Fibroblast of villous mesenchyme (primary cell): ENCODE measurements around the gene MYO1G. TPM values are rescaled to one million over a fixed set of nuclear protein-coding genes. Genes with fewer than 3 reads are reported as not detected.

Experiments used
- DNase-seq: peaks from one replicate; pipeline ENCODE4 v3.0.0-alpha.2; 2010; ENCODE audit warnings: low read depth
- H3K4me3 ChIP-seq: 2 replicates; pipeline ENCODE4 v1.5.1; 2011; ENCODE audit warnings: low read depth, mild to moderate bottlenecking, low read length
- total RNA-seq: library from RNA; depleted of rRNA; stranded (reverse); fragments of >200 nt; gene quantifications from 2 replicates; pipeline ENCODE4 v1.2.3, GENCODE V29; 2012
- TF ChIP-seq, protein P1 (sequence below): IDR thresholded peaks from 2 replicates; pipeline ENCODE4 v1.5.1; 2012; ENCODE audit warnings: low read depth, mild to moderate bottlenecking, low read length; ENCODE audit not compliant: insufficient read depth

MYO1G gene
- total RNA-seq, 1 donor, result under 0.01 TPM

DNA sequence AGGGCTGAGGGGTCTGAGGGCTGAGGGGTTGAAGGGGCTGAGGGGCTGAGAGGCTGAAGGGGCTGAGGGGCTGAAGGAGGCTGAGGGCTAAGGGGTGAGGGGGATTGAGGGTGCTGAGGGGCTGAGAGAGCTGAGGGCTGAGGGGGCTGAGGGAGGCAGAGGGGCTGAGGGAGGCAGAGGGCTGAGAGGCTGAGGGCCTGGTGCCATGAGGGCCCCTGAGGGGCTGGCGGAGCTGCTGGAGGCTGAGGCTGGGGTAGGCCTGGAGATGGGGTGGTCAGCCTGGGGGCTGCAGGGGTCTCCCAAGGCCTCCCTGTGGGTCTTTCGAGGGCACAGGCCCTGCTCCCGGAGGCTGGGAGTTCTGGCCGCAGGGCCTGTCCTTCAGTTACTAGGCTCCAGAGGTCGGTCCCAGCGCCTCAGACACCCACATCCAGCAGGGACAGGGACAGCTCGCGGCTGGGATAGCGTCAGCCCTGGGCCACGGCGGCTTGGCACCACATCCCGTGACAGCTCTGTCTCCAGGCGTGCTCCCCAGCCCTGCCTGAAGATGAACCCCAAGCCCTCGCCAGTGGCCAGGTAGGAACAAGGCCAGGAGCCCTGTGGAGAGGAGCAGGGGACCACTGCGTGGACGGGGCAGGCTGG, 16.9 kb downstream of the MYO1G start:
- TF ChIP-seq, protein P1, sequence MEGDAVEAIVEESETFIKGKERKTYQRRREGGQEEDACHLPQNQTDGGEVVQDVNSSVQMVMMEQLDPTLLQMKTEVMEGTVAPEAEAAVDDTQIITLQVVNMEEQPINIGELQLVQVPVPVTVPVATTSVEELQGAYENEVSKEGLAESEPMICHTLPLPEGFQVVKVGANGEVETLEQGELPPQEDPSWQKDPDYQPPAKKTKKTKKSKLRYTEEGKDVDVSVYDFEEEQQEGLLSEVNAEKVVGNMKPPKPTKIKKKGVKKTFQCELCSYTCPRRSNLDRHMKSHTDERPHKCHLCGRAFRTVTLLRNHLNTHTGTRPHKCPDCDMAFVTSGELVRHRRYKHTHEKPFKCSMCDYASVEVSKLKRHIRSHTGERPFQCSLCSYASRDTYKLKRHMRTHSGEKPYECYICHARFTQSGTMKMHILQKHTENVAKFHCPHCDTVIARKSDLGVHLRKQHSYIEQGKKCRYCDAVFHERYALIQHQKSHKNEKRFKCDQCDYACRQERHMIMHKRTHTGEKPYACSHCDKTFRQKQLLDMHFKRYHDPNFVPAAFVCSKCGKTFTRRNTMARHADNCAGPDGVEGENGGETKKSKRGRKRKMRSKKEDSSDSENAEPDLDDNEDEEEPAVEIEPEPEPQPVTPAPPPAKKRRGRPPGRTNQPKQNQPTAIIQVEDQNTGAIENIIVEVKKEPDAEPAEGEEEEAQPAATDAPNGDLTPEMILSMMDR, result no peak
- H3K4me3 ChIP-seq, result no peak overlapping the region

DNA sequence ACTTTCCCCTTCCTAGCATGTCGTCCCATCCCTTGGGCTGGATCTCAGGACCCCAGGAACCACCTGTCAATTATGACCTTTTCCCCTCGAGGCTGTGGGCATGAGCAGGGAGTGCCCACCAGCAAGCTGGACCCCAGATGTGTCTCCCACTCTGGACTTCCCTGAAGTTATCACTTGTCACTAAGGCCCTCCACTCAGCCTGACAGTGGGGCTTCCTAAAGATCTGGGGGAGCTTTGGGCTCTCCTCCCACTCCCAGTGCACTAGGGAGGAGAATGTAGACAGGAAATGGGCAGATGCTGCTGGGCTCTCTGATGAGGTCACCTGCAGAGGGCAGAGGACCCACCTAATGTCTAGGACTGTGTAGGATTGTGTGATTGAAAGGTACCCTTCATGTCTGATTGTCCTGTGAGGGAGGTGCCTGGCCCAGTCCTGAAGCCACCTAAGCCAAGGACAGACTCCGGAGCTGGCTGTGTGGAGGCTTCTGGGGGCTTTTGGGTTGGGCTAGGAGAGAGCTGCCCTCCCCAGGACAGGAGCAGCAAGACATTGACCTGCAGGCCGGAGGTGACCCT, 18.7 kb downstream of the MYO1G start:
- TF ChIP-seq, protein P1, result no peak
- no peak for DNase-seq
- H3K4me3 ChIP-seq, result no peak overlapping the region

More for the DNA sequence above, 16.9 kb downstream of the MYO1G start:
- DNase-seq, result no peak

DNA sequence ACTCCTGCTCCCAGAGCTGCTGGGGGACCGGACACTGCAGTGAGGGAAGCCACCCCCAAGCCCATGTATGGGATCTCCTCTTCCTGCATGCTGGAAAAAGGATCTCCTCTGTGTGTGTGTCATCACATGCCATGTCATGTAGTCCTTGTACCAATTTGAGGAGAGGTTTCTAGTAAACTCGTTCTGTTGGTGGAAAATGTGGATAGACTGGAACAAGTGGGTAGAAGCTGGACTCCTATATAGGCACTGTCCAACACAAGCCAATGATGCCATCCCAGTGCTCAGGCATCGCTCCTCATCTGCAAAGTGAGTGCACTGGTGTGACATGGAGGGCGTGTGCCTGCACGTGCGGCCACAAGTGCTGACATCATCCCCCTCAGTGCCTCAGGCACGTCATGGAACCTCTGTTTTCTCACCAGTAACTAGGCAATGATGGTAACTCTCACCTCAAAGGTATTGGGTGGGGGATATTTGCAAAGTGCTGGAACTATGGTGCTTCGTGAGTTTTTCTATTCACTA, 19.3 kb downstream of the MYO1G start:
- no peak overlapping the region for H3K4me3 ChIP-seq
- no peak for DNase-seq
- TF ChIP-seq, protein P1, result no peak

DNA sequence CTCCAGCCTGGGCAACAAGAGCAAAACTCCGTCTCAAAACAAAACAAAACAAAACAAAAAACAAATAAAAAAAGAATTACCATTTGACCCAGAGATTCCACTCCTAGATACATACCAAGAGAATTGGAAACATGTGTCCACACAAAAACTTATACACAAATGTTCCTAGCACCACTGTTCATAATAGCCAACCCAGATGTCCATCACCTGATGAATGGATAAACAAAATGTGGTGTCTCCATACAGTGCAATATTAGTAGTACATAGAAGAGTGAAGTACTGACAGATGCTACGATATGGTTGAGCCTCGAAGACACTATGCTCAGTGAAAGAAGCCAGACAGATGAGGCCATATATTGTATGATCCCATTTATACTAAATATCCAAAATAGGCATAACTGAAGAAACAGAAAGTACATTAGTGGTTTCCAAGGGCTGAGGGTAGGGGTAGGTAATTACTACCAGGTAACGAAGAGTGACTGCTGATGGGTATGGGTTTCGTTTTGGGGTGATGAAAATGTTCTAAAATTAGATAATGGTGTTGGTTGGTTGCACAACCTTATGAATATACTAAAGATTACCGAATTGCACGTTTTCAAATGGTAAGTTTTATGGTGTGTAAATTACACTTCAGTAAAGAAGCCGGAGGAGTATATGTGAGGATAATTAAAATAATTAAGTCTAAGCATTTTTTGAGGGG, 20.0 kb downstream of the MYO1G start:
- H3K4me3 ChIP-seq, result no peak overlapping the region
- TF ChIP-seq, protein P1, result no peak
- DNase-seq, result peak; percentile 32

DNA sequence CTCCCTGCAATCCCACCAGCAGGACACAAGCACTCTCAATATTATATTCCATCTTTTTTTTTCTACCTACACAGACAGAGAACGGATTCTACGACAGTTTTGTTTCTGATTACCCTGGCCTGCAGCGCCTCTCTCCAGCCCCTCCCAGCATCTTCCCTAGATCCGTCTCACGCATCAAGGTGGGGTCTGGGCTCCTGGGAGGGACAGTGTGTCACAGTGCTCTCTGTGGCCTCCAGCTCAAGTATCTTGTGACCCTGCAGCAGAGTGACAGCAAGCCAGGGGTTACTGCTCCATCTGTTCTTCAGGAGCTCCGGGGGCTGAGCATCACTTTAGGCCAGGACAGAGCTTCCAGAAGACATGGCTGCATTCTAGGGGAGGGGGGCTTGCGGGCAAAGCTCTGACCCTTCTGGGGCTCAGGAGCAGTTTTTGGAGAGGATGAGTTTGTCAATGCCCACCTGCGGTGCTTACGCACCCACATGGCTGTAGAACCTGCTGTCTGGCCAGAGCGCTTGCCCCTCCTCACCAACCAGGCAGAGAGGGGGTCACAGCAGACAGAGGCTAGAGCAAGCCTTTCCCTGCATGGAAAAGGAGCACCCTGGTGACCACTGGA, 22.6 kb downstream of the MYO1G start:
- TF ChIP-seq, protein P1, result no peak
- H3K4me3 ChIP-seq, result no peak overlapping the region
- no peak for DNase-seq

DNA sequence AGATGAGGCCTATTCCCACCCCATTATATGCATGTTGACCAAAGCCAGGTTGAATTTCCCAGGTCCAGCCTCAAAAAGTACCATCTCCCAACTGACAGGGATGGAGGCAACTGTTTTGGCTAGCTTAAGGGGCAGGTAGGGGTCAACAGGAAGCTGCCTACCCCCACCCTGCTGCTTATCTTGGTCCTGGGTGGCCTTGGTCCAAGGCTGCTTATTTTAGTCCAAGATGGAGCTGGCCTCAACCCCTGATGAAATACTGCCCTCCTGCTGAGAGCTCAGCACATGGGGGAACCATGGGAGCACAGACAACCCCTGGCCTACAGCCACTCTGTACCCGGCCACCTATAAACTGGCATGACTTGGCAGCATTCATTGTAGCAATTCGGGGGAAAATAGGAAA, 23.1 kb downstream of the MYO1G start:
- TF ChIP-seq, protein P1, result no peak
- no peak for DNase-seq
- no peak overlapping the region for H3K4me3 ChIP-seq
